ENCODE measurements around the gene FCHSD1. TPM values are rescaled to one million over a fixed set of nuclear protein-coding genes. Genes with fewer than 3 reads are reported as not detected.

FCHSD1 gene
- total RNA-seq, 1 donor from 2014 or later = 20.6 TPM

GRCh38 chr5:141605523-141606277 is 45.5 kb downstream of the FCHSD1 start:
- Mint-ChIP-seq H3K4me1 (peaks cover 6% of the 10 kb centered on the region), H3K27me3 (ENCODE audit: low read depth) (no peaks in the 10 kb centered on the region), H3K9me3 (no peaks in the 10 kb centered on the region), H3K36me3 (ENCODE audit: low read depth) (no peaks in the 10 kb centered on the region), H3K4me3 (no peak overlapping the region), H3K27ac (ENCODE audit: unreplicated experiment) (no peak overlapping the region)
- DNase-seq (ENCODE audit: low read depth, low spot score) = no peak
- no peak for TF ChIP-seq CTCF (conservative IDR thresholded peaks at IDR 0.05)

- no peak overlapping the region for H3K27ac Mint-ChIP-seq (ENCODE audit: unreplicated experiment)
- DNase-seq (ENCODE audit: low read depth, low spot score) = no peak
- peaks cover 6% of the 10 kb centered on the region for H3K4me1 Mint-ChIP-seq
- no peak for TF ChIP-seq CTCF (conservative IDR thresholded peaks at IDR 0.05)
- H3K9me3 Mint-ChIP-seq = no peaks in the 10 kb centered on the region
- no peaks in the 10 kb centered on the region for H3K27me3 Mint-ChIP-seq (ENCODE audit: low read depth)
- H3K4me3 Mint-ChIP-seq = no peak overlapping the region
- H3K36me3 Mint-ChIP-seq (ENCODE audit: low read depth) = no peaks in the 10 kb centered on the region
Observed at GRCh38 chr5:141603923-141604717, 47.1 kb downstream of the FCHSD1 start.

GRCh38 chr5:141602606-141603005 is 48.6 kb downstream of the FCHSD1 start:
- no peak for DNase-seq (ENCODE audit: low read depth, low spot score)
- H3K4me3 Mint-ChIP-seq = no peak overlapping the region
- TF ChIP-seq CTCF (conservative IDR thresholded peaks at IDR 0.05) = no peak
- H3K27ac Mint-ChIP-seq (ENCODE audit: unreplicated experiment) = no peak overlapping the region
- H3K9me3 Mint-ChIP-seq = no peaks in the 10 kb centered on the region
- H3K4me1 Mint-ChIP-seq = peaks cover 6% of the 10 kb centered on the region
- no peaks in the 10 kb centered on the region for H3K27me3 Mint-ChIP-seq (ENCODE audit: low read depth)
- no peaks in the 10 kb centered on the region for H3K36me3 Mint-ChIP-seq (ENCODE audit: low read depth)

GRCh38 chr5:141598391-141599345 is 52.5 kb downstream of the FCHSD1 start:
- no peak for TF ChIP-seq CTCF (conservative IDR thresholded peaks at IDR 0.05)
- Mint-ChIP-seq H3K36me3 (ENCODE audit: low read depth) (no peaks in the 10 kb centered on the region), H3K4me3 (no peak overlapping the region), H3K27me3 (ENCODE audit: low read depth) (no peaks in the 10 kb centered on the region), H3K4me1 (no peaks in the 10 kb centered on the region), H3K9me3 (no peaks in the 10 kb centered on the region), H3K27ac (ENCODE audit: unreplicated experiment) (no peak overlapping the region)
- DNase-seq (ENCODE audit: low read depth, low spot score) = no peak

- TF ChIP-seq CTCF (conservative IDR thresholded peaks at IDR 0.05) = no peak
- Mint-ChIP-seq H3K9me3 (no peaks in the 10 kb centered on the region), H3K27me3 (ENCODE audit: low read depth) (no peaks in the 10 kb centered on the region), H3K27ac (ENCODE audit: unreplicated experiment) (no peak overlapping the region), H3K36me3 (ENCODE audit: low read depth) (no peaks in the 10 kb centered on the region), H3K4me3 (no peak overlapping the region), H3K4me1 (no peaks in the 10 kb centered on the region)
- no peak for DNase-seq (ENCODE audit: low read depth, low spot score)
Observed at GRCh38 chr5:141597814-141598213, 53.4 kb downstream of the FCHSD1 start.
